Gastroesophageal sphincter (tissue), 3 donors: ENCODE results near the gene TOMM6.

Experiments used
- CTCF ChIP-seq, 4 experiments: fragments of 200-600 bp in 2 of 4; fragments of 450-650 bp in 2 of 4; sonication (generic) in 1 of 4; IDR thresholded peaks; one replicate each; pipeline ENCODE4 v1.5.1; 2017 to 2019; ENCODE audit warnings: antibody characterized with exemption in 4 of 4, mild to moderate bottlenecking in 2 of 4, moderate library complexity in 2 of 4
- EP300 ChIP-seq: sonication (generic); formaldehyde crosslinking; IDR thresholded peaks from one replicate; pipeline ENCODE4 v1.6.1; 2017; ENCODE audit warnings: antibody characterized with exemption, mild to moderate bottlenecking
- POLR2A ChIP-seq, 2 donors: fragments of 450-650 bp; IDR thresholded peaks; one replicate each; pipeline ENCODE4 v1.6.1; 2017; ENCODE audit warnings: antibody characterized with exemption in 2 of 2, mild to moderate bottlenecking in 2 of 2, moderate library complexity in 1 of 2
- POLR2AphosphoS5 ChIP-seq: sonication (generic); formaldehyde crosslinking; IDR thresholded peaks from one replicate; pipeline ENCODE4 v1.6.1; 2017; ENCODE audit warnings: antibody characterized with exemption

- no peak for TF ChIP-seq CTCF (IDR thresholded peaks at IDR 0.05)
- no peak for TF ChIP-seq EP300
- TF ChIP-seq POLR2A (IDR thresholded peaks at IDR 0.05), result no peak
- no peak for TF ChIP-seq POLR2AphosphoS5
Measured at GRCh38 chr6:41744236-41744787, 43.2 kb upstream of the TOMM6 start.
